Stimulated activated CD4-positive, alpha-beta T cell treated with anti-CD3 and anti-CD28 coated beads, Interleukin-2, amount 100 ng/mL, for 4 hours (primary cell): Measurements from ENCODE around the gene RBP2.
"Not testable (repeated sequence)": the region's sequence is repeated elsewhere in the genome, so short reads cannot be mapped to it uniquely, and the experiment has no call there.

Experiments used
- DNase-seq: peaks from one replicate; pipeline ENCODE4 v3.0.0-alpha.2; 2020; ENCODE audit warnings: low read depth

RBP2 gene

GRCh38 chr3:139441656-139442055 lies 34.7 kb downstream of the RBP2 start:
- no peak for DNase-seq

- no peak for DNase-seq
Measured at GRCh38 chr3:139440639-139441556, 35.4 kb downstream of the RBP2 start.

GRCh38 chr3:139439278-139439677 lies 37.0 kb downstream of the RBP2 start:
- DNase-seq = no peak

- no peak for DNase-seq
Measured at GRCh38 chr3:139434764-139435307, 41.5 kb downstream of the RBP2 start.

- no peak for DNase-seq
Measured at GRCh38 chr3:139434228-139434627, 42.1 kb downstream of the RBP2 start.

GRCh38 chr3:139433089-139433488 lies 43.2 kb downstream of the RBP2 start:
- no peak for DNase-seq

- DNase-seq = no peak
Measured at GRCh38 chr3:139430493-139430892, 45.8 kb downstream of the RBP2 start.

GRCh38 chr3:139427283-139428060 lies 48.8 kb downstream of the RBP2 start:
- no peak for DNase-seq

- DNase-seq = no peak
Measured at GRCh38 chr3:139425745-139426400, 50.4 kb downstream of the RBP2 start.

- DNase-seq = no peak
Measured at GRCh38 chr3:139423232-139423631, 53.1 kb downstream of the RBP2 start.

GRCh38 chr3:139421460-139421859 lies 54.9 kb downstream of the RBP2 start:
- no peak for DNase-seq

GRCh38 chr3:139421040-139421439 lies 55.3 kb downstream of the RBP2 start:
- no peak for DNase-seq

- no peak for DNase-seq
Measured at GRCh38 chr3:139418144-139418543, 58.2 kb downstream of the RBP2 start.

- no peak for DNase-seq
Measured at GRCh38 chr3:139416275-139416674, 60.0 kb downstream of the RBP2 start.

GRCh38 chr3:139414608-139415224 lies 61.6 kb downstream of the RBP2 start:
- no peak for DNase-seq

GRCh38 chr3:139412891-139413290 lies 63.4 kb downstream of the RBP2 start:
- DNase-seq = not testable (repeated sequence)
